ENCODE measurements around the gene PRKAB2. TPM values are rescaled to one million over a fixed set of nuclear protein-coding genes. Genes with fewer than 3 reads are reported as not detected.
A peak's percentile ranks its signal among the peaks of the same experiment; 100 is the strongest.

The PRKAB2 gene, protein sequence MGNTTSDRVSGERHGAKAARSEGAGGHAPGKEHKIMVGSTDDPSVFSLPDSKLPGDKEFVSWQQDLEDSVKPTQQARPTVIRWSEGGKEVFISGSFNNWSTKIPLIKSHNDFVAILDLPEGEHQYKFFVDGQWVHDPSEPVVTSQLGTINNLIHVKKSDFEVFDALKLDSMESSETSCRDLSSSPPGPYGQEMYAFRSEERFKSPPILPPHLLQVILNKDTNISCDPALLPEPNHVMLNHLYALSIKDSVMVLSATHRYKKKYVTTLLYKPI
- total RNA-seq (10 to 100 TPM in 1 of 2 donors, 1 to 10 TPM in 1; 6.0 to 13.4 TPM), total RNA-seq (25.2 to 64.2 reads per million in 2 donors)

DNA sequence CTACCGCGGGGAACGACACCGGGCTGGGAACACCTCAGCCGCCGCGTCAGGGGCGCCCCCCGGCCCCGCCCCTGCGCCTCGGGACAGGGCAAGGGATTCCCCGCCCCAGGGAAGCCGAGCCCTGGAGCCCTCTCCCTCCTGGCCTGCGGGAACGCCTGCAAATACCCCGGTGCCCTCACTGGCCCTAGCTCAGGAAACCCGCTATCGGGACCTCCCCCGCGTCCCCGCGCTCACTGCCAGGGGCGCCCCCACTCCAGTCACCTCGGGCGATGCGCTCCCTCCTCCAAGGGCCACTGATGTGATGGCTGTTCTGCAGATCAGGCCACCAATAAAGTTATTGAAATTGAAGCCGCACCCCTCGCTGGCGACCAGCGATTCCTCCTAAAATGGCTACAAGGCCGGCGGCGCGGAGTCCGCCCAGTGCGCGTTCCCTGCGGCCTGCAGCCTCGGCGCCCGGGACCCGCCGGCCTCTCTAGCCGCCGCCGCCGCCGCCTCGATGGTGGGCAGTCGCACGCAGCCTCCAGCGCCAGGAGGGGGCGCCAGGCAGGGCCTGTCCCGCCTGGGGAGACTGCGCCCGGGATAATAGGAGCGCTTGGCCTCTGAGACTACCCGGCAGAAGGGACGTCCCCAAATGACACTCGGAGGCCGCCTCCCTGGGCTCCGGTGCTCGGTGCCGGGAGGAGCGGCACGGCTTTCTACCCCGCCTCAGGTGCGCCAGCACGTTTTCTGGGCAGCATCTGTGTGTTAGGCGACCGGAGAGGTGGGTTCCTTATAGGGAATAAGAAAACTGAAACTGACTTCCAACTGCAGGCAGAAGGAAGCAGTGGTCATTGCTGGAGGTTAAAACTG is at the start of gene PRKAB2:
Gene PRKAB2, minus strand, starts transcription at position 303 of the 849 bp plus-strand sequence. CDS start 326 bp downstream, outside the sequence.
- peak within 1 kb of the TSS; percentile 97 for H3K4me3 Mint-ChIP-seq
- peaks cover 7% of the 10 kb centered on the region for H3K36me3 Mint-ChIP-seq (ENCODE audit: low read depth)
- DNase-seq: peak; percentile 69 to 88 (median 75)
- no peaks in the 10 kb centered on the region for H3K27me3 Mint-ChIP-seq
- peak; percentile 88 for ATAC-seq
- H3K27ac Mint-ChIP-seq: peak within 1 kb of the TSS; percentile 97
- peaks cover 18% of the 10 kb centered on the region for H3K4me1 Mint-ChIP-seq
- no peaks in the 10 kb centered on the region for H3K9me3 ChIP-seq (ENCODE audit: control insufficient read depth, low read length, poor library complexity, severe bottlenecking)

DNA sequence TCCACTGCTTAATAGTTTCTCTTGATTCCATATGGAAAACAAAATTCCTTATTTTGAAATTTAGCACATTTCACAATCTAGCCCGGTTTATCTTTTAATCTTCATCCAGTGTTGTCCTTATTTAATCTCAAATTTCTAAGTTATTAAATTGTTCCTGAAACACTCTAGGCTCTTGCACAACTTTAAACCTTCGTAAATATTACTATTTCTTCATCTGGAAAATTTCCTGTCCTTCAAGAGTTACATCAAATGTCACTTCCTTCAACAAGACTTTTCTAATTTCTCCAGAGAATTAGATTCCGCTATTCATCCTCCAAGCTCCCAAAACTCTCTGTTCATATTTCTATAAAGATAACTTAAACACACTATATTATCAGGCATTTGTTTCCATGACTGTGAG is 46.3 kb upstream of the PRKAB2 start:
- Mint-ChIP-seq H3K4me3 (no peak overlapping the region), H3K36me3 (ENCODE audit: low read depth) (no peaks in the 10 kb centered on the region), H3K27ac (no peak overlapping the region), H3K27me3 (no peaks in the 10 kb centered on the region), H3K4me1 (peaks cover 8% of the 10 kb centered on the region)
- no peak for DNase-seq
- no peaks in the 10 kb centered on the region for H3K9me3 ChIP-seq (ENCODE audit: control insufficient read depth, low read length, poor library complexity, severe bottlenecking)
- ATAC-seq: no peak

DNA sequence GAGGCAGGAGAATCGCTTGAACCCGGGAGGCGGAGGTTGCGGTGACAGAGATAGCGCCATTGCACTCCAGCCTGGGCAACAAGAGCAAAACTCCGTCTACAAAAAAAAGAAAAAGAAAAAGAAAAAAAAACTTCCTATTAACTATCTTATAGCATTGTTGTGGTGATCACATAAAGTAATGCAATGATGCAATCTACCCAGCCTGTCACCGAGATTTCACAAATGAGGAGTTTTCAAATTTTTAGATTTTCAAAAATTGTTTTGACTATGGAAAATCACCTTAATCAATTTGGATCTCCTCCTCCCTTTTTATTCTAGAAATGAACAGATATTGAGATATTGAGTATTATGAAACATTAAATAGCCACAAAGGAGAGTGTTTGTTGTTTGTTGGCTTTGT is 44.9 kb upstream of the PRKAB2 start:
- no peaks in the 10 kb centered on the region for H3K36me3 Mint-ChIP-seq (ENCODE audit: low read depth)
- peaks cover under 1% of the 10 kb centered on the region for H3K4me1 Mint-ChIP-seq
- H3K4me3 Mint-ChIP-seq: no peak overlapping the region
- H3K9me3 ChIP-seq (ENCODE audit: control insufficient read depth, low read length, poor library complexity, severe bottlenecking): no peaks in the 10 kb centered on the region
- H3K27me3 Mint-ChIP-seq: no peaks in the 10 kb centered on the region
- H3K27ac Mint-ChIP-seq: no peak overlapping the region
- DNase-seq (no peak), ATAC-seq (no peak)

DNA sequence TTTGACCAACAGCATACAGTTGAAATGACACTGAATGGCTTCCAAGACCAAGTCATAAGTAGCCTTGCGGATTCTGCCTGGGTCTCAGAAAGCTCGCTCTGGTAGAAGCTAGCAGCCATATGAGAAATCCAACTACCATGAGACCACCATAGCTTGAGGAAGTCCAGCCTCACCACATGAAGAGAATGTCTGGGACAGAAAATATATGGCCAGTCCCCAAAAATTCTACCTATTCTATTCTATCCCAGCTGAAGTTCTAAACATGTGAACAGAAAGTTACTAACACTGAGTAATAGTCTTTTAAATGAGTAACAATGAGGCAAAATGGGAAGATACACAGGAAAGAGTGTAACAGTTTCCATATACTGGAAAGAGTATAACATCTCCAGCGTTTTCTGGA is 43.9 kb upstream of the PRKAB2 start:
- no peaks in the 10 kb centered on the region for H3K4me1 Mint-ChIP-seq

DNA sequence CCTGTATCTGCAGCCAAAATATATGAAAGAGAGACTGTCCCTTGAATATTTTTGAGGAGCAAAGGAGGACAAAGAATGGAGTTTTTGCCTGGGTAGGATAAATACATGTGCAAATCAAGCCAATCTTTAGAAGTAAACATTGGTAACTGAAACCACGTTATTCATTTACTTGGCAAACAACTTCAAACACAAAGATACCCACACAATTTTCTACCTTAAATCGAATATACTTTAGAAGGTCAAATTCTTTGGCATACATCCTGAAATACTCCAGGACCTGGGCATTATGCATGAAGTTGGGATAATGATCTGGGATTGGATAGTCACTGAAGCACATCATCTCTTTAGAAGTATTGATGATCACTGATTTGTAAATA is 43.3 kb upstream of the PRKAB2 start:
- H3K9me3 ChIP-seq (ENCODE audit: control insufficient read depth, low read length, poor library complexity, severe bottlenecking): no peaks in the 10 kb centered on the region
- ATAC-seq (no peak), DNase-seq (no peak)
- Mint-ChIP-seq H3K27me3 (no peaks in the 10 kb centered on the region), H3K4me1 (no peaks in the 10 kb centered on the region), H3K27ac (no peak overlapping the region), H3K4me3 (no peak overlapping the region), H3K36me3 (ENCODE audit: low read depth) (no peaks in the 10 kb centered on the region)

More for the DNA sequence above, 43.9 kb upstream of the PRKAB2 start:
- Mint-ChIP-seq H3K4me3 (no peak overlapping the region), H3K27me3 (no peaks in the 10 kb centered on the region), H3K27ac (no peak overlapping the region), H3K36me3 (ENCODE audit: low read depth) (no peaks in the 10 kb centered on the region)
- no peak for DNase-seq
- ATAC-seq: no peak
- no peaks in the 10 kb centered on the region for H3K9me3 ChIP-seq (ENCODE audit: control insufficient read depth, low read length, poor library complexity, severe bottlenecking)

DNA sequence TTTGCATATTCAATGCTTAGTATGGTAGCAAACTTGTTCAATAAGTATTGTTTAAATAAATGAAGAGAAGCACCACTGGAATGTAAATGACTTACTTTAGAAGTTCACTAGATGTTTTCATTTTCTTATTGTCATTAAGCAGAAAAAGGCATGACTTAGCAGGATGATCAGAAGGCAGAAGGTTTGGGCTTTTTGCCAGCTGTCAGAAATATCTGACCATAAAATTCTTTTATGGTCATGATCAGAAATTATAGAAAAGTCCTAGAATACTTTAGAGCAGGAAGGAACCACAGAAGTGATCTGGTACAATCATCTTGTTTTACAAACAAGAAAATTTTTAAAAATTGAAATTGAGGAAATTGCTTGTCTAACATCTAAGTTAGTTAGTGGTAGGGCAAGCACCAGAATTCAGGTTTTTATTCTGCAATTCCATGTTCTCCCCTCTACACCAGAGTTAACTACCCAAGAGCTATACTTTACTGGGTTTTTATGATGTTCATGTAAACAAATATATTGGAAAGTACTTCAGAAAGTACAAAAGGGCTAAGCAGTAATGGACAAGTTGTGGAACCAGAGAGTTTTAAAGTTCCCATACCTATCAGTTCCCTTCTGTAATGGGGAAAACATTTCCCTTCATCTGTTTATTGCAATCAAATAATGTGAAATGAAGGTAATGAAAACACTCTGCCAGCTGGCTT is 42.7 kb upstream of the PRKAB2 start:
- no peaks in the 10 kb centered on the region for H3K9me3 ChIP-seq (ENCODE audit: control insufficient read depth, low read length, poor library complexity, severe bottlenecking)
- H3K27ac Mint-ChIP-seq: no peak overlapping the region
- no peaks in the 10 kb centered on the region for H3K27me3 Mint-ChIP-seq
- no peaks in the 10 kb centered on the region for H3K4me1 Mint-ChIP-seq
- DNase-seq (no peak), ATAC-seq (no peak)
- H3K4me3 Mint-ChIP-seq: no peak overlapping the region
- H3K36me3 Mint-ChIP-seq (ENCODE audit: low read depth): no peaks in the 10 kb centered on the region

DNA sequence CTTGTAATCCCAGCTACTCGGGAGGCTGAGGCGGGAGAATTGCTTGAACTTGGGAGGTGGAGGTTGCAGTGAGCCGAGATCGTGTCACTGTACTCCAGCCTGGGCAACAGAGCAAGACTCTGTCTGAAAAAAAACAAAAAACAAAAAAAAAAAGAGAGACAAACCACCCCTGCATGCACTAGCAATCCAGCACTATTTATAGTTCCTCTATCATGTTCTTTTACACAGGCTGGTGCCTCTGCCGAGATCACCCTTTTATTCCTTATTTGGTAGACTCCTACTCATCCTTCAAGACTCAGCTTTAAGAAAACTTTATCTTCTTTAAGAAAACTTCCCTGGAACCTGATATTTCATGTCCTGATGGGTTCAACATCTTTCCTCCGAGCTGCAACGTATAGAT is 42.1 kb upstream of the PRKAB2 start:
- ATAC-seq (no peak), DNase-seq (no peak)
- H3K36me3 Mint-ChIP-seq (ENCODE audit: low read depth): no peaks in the 10 kb centered on the region
- H3K27me3 Mint-ChIP-seq: no peaks in the 10 kb centered on the region
- no peak overlapping the region for H3K4me3 Mint-ChIP-seq
- H3K4me1 Mint-ChIP-seq: no peaks in the 10 kb centered on the region
- no peak overlapping the region for H3K27ac Mint-ChIP-seq
- H3K9me3 ChIP-seq (ENCODE audit: control insufficient read depth, low read length, poor library complexity, severe bottlenecking): no peaks in the 10 kb centered on the region

DNA sequence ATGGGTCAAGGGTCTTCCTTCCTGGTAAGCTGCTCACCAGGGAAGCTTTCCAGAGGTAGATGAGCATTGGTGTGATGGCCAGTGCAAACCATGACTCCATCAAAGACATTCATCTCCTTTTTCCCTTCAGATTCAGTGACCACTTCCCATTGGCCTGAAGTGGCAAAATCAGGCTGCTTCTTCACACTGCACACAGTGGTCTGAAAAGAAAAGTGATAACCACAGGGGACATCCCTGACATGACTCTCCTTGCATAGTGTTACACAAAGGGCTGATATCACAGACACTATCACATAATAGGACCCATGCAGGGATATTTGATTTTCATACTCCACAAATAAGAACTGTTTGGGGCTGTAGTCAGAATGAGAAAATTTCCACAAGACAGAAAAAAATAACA is 41.0 kb upstream of the PRKAB2 start:
- no peaks in the 10 kb centered on the region for H3K9me3 ChIP-seq (ENCODE audit: control insufficient read depth, low read length, poor library complexity, severe bottlenecking)
- Mint-ChIP-seq H3K36me3 (ENCODE audit: low read depth) (no peaks in the 10 kb centered on the region), H3K4me1 (no peaks in the 10 kb centered on the region), H3K27me3 (no peaks in the 10 kb centered on the region), H3K27ac (no peak overlapping the region), H3K4me3 (no peak overlapping the region)
- ATAC-seq: no peak
- no peak for DNase-seq

DNA sequence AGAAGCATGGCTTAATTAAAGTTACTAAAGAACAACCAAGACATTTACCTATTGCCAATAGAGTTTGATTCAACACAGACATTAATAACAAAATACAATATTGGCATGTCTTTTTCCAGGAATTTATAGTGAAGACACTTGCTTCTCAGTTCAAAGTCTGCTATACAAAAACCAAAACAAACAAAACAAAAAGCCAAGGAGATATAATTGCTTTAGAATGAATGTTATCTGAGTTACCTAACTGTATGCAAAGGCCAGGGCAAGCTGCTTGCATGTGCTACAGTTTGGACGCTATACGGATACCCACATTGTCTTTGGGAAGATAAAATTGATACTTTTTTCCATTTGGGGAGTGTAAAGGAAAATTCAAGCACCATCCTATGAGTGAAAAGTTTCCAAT is 39.3 kb upstream of the PRKAB2 start:
- Mint-ChIP-seq H3K36me3 (ENCODE audit: low read depth) (no peaks in the 10 kb centered on the region), H3K27me3 (no peaks in the 10 kb centered on the region), H3K27ac (no peak overlapping the region), H3K4me3 (no peak overlapping the region), H3K4me1 (no peaks in the 10 kb centered on the region)
- ATAC-seq: no peak
- H3K9me3 ChIP-seq (ENCODE audit: control insufficient read depth, low read length, poor library complexity, severe bottlenecking): no peaks in the 10 kb centered on the region
- DNase-seq: no peak

DNA sequence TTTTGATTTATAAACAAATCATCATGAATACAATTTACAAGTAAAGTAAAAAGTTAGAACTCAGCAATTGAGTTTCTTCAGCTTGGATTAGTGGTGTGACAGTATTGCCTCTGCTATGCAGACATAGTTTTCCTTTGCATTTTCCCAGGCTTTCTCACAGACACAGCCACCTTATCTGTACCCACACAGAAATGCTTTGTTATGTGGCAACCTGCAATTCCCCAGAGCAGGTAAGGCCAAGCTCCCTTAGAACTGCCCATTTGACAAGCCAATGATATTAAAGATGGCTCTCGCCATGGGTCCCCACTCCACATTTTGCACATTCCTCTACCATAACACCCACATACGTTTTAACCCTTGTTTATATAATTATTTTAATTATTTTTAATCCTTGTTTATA is 38.7 kb upstream of the PRKAB2 start:
- no peaks in the 10 kb centered on the region for H3K27me3 Mint-ChIP-seq
- no peak overlapping the region for H3K27ac Mint-ChIP-seq
- H3K9me3 ChIP-seq (ENCODE audit: control insufficient read depth, low read length, poor library complexity, severe bottlenecking): no peaks in the 10 kb centered on the region
- DNase-seq (no peak), ATAC-seq (no peak)
- no peaks in the 10 kb centered on the region for H3K4me1 Mint-ChIP-seq
- H3K36me3 Mint-ChIP-seq (ENCODE audit: low read depth): no peaks in the 10 kb centered on the region
- H3K4me3 Mint-ChIP-seq: no peak overlapping the region

DNA sequence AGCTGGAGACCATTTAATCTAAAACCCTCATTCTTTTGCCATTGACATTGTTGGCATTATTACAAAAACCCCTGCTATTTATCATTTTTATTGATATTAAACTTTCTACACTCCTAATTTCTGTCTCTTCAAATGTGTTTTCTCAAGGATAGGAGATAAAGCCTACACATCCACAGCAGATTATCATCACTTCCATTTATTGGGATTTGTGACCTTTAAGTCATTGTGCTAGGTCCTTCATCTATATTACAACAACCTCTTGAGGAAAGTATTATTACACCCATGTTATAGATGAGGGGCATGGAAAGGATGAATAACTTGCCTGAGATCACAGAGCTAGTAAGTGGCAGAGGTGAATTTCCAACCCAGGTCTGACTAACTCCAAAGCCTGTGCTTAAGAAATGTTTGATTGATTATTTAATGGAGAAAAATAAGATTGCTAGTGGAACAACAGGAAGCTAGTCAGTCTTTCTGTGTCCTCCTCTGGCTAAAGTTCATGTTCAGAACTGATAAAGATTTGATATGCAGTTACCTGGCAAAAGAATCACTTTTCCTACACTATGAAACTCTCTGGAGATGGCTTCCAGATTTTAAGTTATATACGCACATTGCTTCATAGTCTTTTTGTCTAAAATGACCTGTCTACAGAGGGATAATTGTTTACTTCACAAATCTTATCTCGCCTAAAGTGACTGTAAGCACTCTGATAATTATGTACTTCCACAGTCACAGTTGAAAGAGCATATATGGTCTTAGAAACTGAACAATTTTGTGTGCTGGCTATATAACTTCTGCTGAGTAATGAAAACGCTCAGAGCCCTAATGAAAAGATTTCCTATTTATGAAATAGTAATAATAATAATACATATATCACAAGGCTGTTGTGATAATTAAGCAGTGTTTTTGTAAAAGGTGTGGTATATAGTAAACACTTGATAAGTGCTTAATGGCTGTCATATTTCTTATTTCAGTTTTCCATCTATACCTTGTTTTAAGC is 37.9 kb upstream of the PRKAB2 start:
- Mint-ChIP-seq H3K4me3 (no peak overlapping the region), H3K27ac (no peak overlapping the region), H3K4me1 (no peaks in the 10 kb centered on the region), H3K27me3 (no peaks in the 10 kb centered on the region), H3K36me3 (ENCODE audit: low read depth) (no peaks in the 10 kb centered on the region)
- no peaks in the 10 kb centered on the region for H3K9me3 ChIP-seq (ENCODE audit: control insufficient read depth, low read length, poor library complexity, severe bottlenecking)
- no peak for ATAC-seq
- no peak for DNase-seq

DNA sequence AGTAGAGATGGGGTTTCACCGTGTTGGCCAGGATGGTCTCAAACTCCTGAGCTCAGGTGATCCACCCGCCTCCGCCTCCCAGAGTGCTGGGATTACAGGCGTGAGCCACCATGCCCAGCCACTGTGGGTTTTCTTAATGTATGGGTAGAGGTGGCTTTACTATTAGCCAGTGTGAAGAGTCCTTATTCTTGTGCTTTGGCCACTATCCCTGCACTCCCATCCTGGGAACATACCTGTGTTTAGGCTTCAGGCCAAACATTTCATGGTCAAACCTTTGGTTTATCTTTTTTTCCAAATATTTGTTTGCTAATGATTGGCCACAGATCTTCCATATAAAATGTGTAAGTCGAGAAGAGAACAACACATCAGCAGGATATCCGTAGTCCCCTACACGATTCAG is 36.3 kb upstream of the PRKAB2 start:
- DNase-seq (no peak), ATAC-seq (no peak)
- no peak overlapping the region for H3K4me3 Mint-ChIP-seq
- no peaks in the 10 kb centered on the region for H3K9me3 ChIP-seq (ENCODE audit: control insufficient read depth, low read length, poor library complexity, severe bottlenecking)
- H3K27ac Mint-ChIP-seq: no peak overlapping the region
- H3K36me3 Mint-ChIP-seq (ENCODE audit: low read depth): peaks cover 2% of the 10 kb centered on the region
- peaks cover 3% of the 10 kb centered on the region for H3K4me1 Mint-ChIP-seq
- H3K27me3 Mint-ChIP-seq: no peaks in the 10 kb centered on the region
